Tibial nerve (tissue), 4 donors: ENCODE measurements around the gene PJA1. TPM values are rescaled to one million over a fixed set of nuclear protein-coding genes. Genes with fewer than 3 reads are reported as not detected.
A peak's percentile ranks its signal among the peaks of the same experiment; 100 is the strongest.

Experiments used
- DNase-seq, 2 donors: peaks; one replicate each; pipeline ENCODE4 v3.0.0-alpha.2; 2019; ENCODE audit warnings: low spot score in 2 of 2
- H3K27ac ChIP-seq, 4 donors: fragments of 200-600 bp; sonication (generic) in 3 of 4; one replicate each; pipeline ENCODE4 v1.5.1; 2017 to 2019; ENCODE audit warnings: mild to moderate bottlenecking in 1 of 4
- H3K27me3 ChIP-seq, 2 donors: fragments of 200-600 bp; sonication (generic) in 1 of 2; one replicate each; pipeline versions ENCODE4 v1.5.1 to v1.6.0; 2017 to 2019
- H3K36me3 ChIP-seq, 3 donors: fragments of 200-600 bp; sonication (generic); one replicate each; pipeline ENCODE4 v1.5.1; 2018 to 2019
- H3K4me1 ChIP-seq, 4 donors: fragments of 200-600 bp; sonication (generic) in 3 of 4; one replicate each; pipeline ENCODE4 v1.5.1; 2017 to 2019
- H3K4me3 ChIP-seq, 4 donors: fragments of 200-600 bp; sonication (generic) in 3 of 4; one replicate each; pipeline ENCODE4 v1.5.1; 2017 to 2019; ENCODE audit warnings: mild to moderate bottlenecking in 1 of 4, moderate library complexity in 1 of 4
- H3K9me3 ChIP-seq, 4 donors: fragments of 200-600 bp; sonication (generic) in 3 of 4; one replicate each; pipeline ENCODE4 v1.5.1; 2017 to 2019
- CTCF ChIP-seq, 5 experiments: fragments of 200-600 bp in 3 of 5; fragments of 450-650 bp in 2 of 5; sonication (generic) in 3 of 5; IDR thresholded peaks; one replicate each; pipeline ENCODE4 v1.5.1; 2016 to 2019; ENCODE audit warnings: antibody characterized with exemption in 5 of 5, mild to moderate bottlenecking in 3 of 5, moderate library complexity in 2 of 5
- EP300 ChIP-seq, 2 donors: sonication (generic); formaldehyde crosslinking; IDR thresholded peaks; one replicate each; pipeline ENCODE4 v1.6.1; 2017; ENCODE audit warnings: antibody characterized with exemption in 2 of 2, mild to moderate bottlenecking in 1 of 2
- POLR2A ChIP-seq, 2 donors: fragments of 450-650 bp; IDR thresholded peaks; one replicate each; pipeline ENCODE4 v1.6.1; 2017; ENCODE audit warnings: antibody characterized with exemption in 2 of 2, mild to moderate bottlenecking in 2 of 2, moderate library complexity in 2 of 2
- WGBS, 2 donors: methylation state at CpG; one replicate each; pipeline ENCODE4 v1.1.5; 2018; 5-methylcytosine and 5-hydroxymethylcytosine counted together
- total RNA-seq, 4 donors: library from RNA; depleted of rRNA; stranded (reverse); fragments of >200 nt; gene quantifications; one replicate each; pipeline ENCODE4 v1.1.0, GENCODE V29; 2016

Gene PJA1
- total RNA-seq, 4 donors from 2014 or later = 22.8 to 45.0 (median 32.7) TPM

GRCh38 chrX:69138512-69138911 is 26.7 kb downstream of the PJA1 start:
- H3K9me3 ChIP-seq = no peaks in the 10 kb centered on the region
- 15 to 46% methylated on average over 3 of the region's 3 CpGs for WGBS, 2 donors
- no peak for TF ChIP-seq CTCF (IDR thresholded peaks at IDR 0.05)
- no peak for TF ChIP-seq POLR2A (IDR thresholded peaks at IDR 0.05)
- no peak for TF ChIP-seq EP300 (IDR thresholded peaks at IDR 0.05)
- H3K4me3 ChIP-seq = no peak overlapping the region
- H3K36me3 ChIP-seq = no peaks in the 10 kb centered on the region
- DNase-seq = no peak
- H3K27me3 ChIP-seq = peaks cover 0 to 31% of the 10 kb centered on the region in 2 donors
- H3K4me1 ChIP-seq = peaks cover 0 to 66% (median 2%) of the 10 kb centered on the region in 4 donors
- H3K27ac ChIP-seq = peak overlapping the region in 2 of 4 donors; percentile 60 to 86

GRCh38 chrX:69138118-69138390 is 27.2 kb downstream of the PJA1 start:
- Histone ChIP-seq H3K4me1 (peaks cover 0 to 64% (median 2%) of the 10 kb centered on the region in 4 donors), H3K36me3 (no peaks in the 10 kb centered on the region), H3K27ac (peak overlapping the region; percentile 50 to 89 (median 78)), H3K27me3 (peaks cover 0 to 32% of the 10 kb centered on the region in 2 donors), H3K4me3 (no peak overlapping the region), H3K9me3 (no peaks in the 10 kb centered on the region)
- TF ChIP-seq EP300 (IDR thresholded peaks at IDR 0.05) (no peak), POLR2A (IDR thresholded peaks at IDR 0.05) (no peak), CTCF (IDR thresholded peaks at IDR 0.05) (no peak)
- no peak for DNase-seq
- WGBS, 2 donors = 48 to 54% methylated on average over 2 of the region's 2 CpGs

- WGBS, 2 donors = 26 to 45% methylated on average over 9 to 11 of the region's 11 CpGs
- Histone ChIP-seq H3K4me3 (peak overlapping the region in 2 of 4 donors; percentile 4 to 40), H3K27me3 (peaks cover 0 to 32% of the 10 kb centered on the region in 2 donors), H3K27ac (peak overlapping the region; percentile 50 to 89 (median 78)), H3K4me1 (peaks cover 0 to 59% (median 2%) of the 10 kb centered on the region in 4 donors), H3K36me3 (no peaks in the 10 kb centered on the region), H3K9me3 (no peaks in the 10 kb centered on the region)
- peak in 1 of 2 donors; percentile 26 for DNase-seq
- peak in 1 of 2 donors; percentile 37 for TF ChIP-seq EP300 (IDR thresholded peaks at IDR 0.05)
- no peak for TF ChIP-seq POLR2A (IDR thresholded peaks at IDR 0.05)
- TF ChIP-seq CTCF (IDR thresholded peaks at IDR 0.05) = peak in 1 of 5 experiments; percentile 16
These were observed 27.7 kb downstream of the PJA1 start for GRCh38 chrX:69137371-69138117.

GRCh38 chrX:69136546-69137331 is 28.5 kb downstream of the PJA1 start:
- Histone ChIP-seq H3K4me3 (peak overlapping the region in 3 of 4 donors; percentile 4 to 40 (median 5)), H3K9me3 (no peaks in the 10 kb centered on the region), H3K27me3 (peaks cover 0 to 32% of the 10 kb centered on the region in 2 donors), H3K4me1 (peaks cover 0 to 58% (median 2%) of the 10 kb centered on the region in 4 donors), H3K36me3 (no peaks in the 10 kb centered on the region), H3K27ac (peak overlapping the region; percentile 50 to 89 (median 78))
- no peak for TF ChIP-seq CTCF (IDR thresholded peaks at IDR 0.05)
- no peak for TF ChIP-seq POLR2A (IDR thresholded peaks at IDR 0.05)
- TF ChIP-seq EP300 (IDR thresholded peaks at IDR 0.05) = no peak
- 3 to 39% methylated on average over 7 to 35 of the region's 42 CpGs for WGBS, 2 donors
- peak; percentile 19 to 32 for DNase-seq
